Peyer's patch (tissue), 4 donors: ENCODE results near the gene KCND2. TPM values are rescaled to one million over a fixed set of nuclear protein-coding genes. Genes with fewer than 3 reads are reported as not detected.

Experiments
- DNase-seq, 3 donors: peaks; one replicate each; pipeline ENCODE4 v3.0.0-alpha.2; 2017 to 2019
- H3K27ac ChIP-seq, 4 donors: fragments of 200-600 bp; sonication (generic); one replicate each; pipeline ENCODE4 v1.5.1; 2016 to 2019
- H3K27me3 ChIP-seq, 2 donors: fragments of 200-600 bp; sonication (generic); one replicate each; pipeline ENCODE4 v1.5.1; 2019
- H3K36me3 ChIP-seq, 3 donors: fragments of 200-600 bp; sonication (generic); one replicate each; pipeline ENCODE4 v1.5.1; 2016 to 2019
- H3K4me1 ChIP-seq, 4 donors: fragments of 200-600 bp; sonication (generic); one replicate each; pipeline ENCODE4 v1.5.1; 2016 to 2019
- H3K4me3 ChIP-seq, 4 donors: fragments of 200-600 bp; sonication (generic); 1 replicate in 3 of 4; 2 replicates in 1 of 4; pipeline ENCODE4 v1.5.1; 2016 to 2019; ENCODE audit warnings: mild to moderate bottlenecking in 1 of 4
- H3K9me3 ChIP-seq, 4 donors: fragments of 200-600 bp; sonication (generic); one replicate each; pipeline ENCODE4 v1.5.1; 2016 to 2019; ENCODE audit warnings: mild to moderate bottlenecking in 1 of 4
- CTCF ChIP-seq, 6 experiments: fragments of 450-650 bp in 4 of 6; fragments of 200-600 bp in 2 of 6; sonication (generic) in 1 of 6; IDR thresholded peaks; one replicate each; pipeline ENCODE4 v1.5.1; 2017 to 2019; ENCODE audit warnings: antibody characterized with exemption in 6 of 6, mild to moderate bottlenecking in 3 of 6, moderate library complexity in 1 of 6
- POLR2A ChIP-seq, 2 donors: fragments of 450-650 bp; IDR thresholded peaks; one replicate each; pipeline ENCODE4 v1.5.1; 2017; ENCODE audit warnings: antibody characterized with exemption in 2 of 2, mild to moderate bottlenecking in 2 of 2, moderate library complexity in 2 of 2
- total RNA-seq, 4 donors: library from RNA; depleted of rRNA; stranded (reverse); fragments of >200 nt; gene quantifications; one replicate each; pipeline ENCODE4 v1.1.0, GENCODE V29; 2016

KCND2 gene
- total RNA-seq, 4 donors from 2014 or later: 0.54 TPM; not detected in 3

GRCh38 chr7:120628251-120628650 is 355.3 kb downstream of the KCND2 start:
- no peak overlapping the region for H3K4me3 ChIP-seq
- no peaks in the 10 kb centered on the region for H3K27me3 ChIP-seq
- no peaks in the 10 kb centered on the region for H3K9me3 ChIP-seq
- TF ChIP-seq CTCF (IDR thresholded peaks at IDR 0.05) (no peak), POLR2A (IDR thresholded peaks at IDR 0.05) (no peak)
- H3K4me1 ChIP-seq: no peaks in the 10 kb centered on the region
- no peak overlapping the region for H3K27ac ChIP-seq
- no peaks in the 10 kb centered on the region for H3K36me3 ChIP-seq
- no peak for DNase-seq

- Histone ChIP-seq H3K27ac (no peak overlapping the region), H3K36me3 (no peaks in the 10 kb centered on the region), H3K4me3 (no peak overlapping the region), H3K4me1 (no peaks in the 10 kb centered on the region), H3K27me3 (no peaks in the 10 kb centered on the region), H3K9me3 (no peaks in the 10 kb centered on the region)
- TF ChIP-seq CTCF (IDR thresholded peaks at IDR 0.05): no peak
- no peak for TF ChIP-seq POLR2A (IDR thresholded peaks at IDR 0.05)
- no peak for DNase-seq
Measured at GRCh38 chr7:120639884-120640283, 366.9 kb downstream of the KCND2 start.

- H3K9me3 ChIP-seq: no peaks in the 10 kb centered on the region
- TF ChIP-seq POLR2A (IDR thresholded peaks at IDR 0.05) (no peak), CTCF (IDR thresholded peaks at IDR 0.05) (no peak)
- no peaks in the 10 kb centered on the region for H3K4me1 ChIP-seq
- no peaks in the 10 kb centered on the region for H3K27me3 ChIP-seq
- H3K27ac ChIP-seq: no peak overlapping the region
- H3K4me3 ChIP-seq: no peak overlapping the region
- no peaks in the 10 kb centered on the region for H3K36me3 ChIP-seq
- no peak for DNase-seq
Measured at GRCh38 chr7:120645966-120646365, 373.0 kb downstream of the KCND2 start.

GRCh38 chr7:120654241-120654640 is 381.3 kb downstream of the KCND2 start:
- no peaks in the 10 kb centered on the region for H3K9me3 ChIP-seq

GRCh38 chr7:120658516-120658915 is 385.5 kb downstream of the KCND2 start:
- Histone ChIP-seq H3K27ac (no peak overlapping the region), H3K9me3 (no peaks in the 10 kb centered on the region), H3K36me3 (no peaks in the 10 kb centered on the region), H3K4me3 (no peak overlapping the region), H3K4me1 (no peaks in the 10 kb centered on the region), H3K27me3 (no peaks in the 10 kb centered on the region)
- TF ChIP-seq CTCF (IDR thresholded peaks at IDR 0.05): no peak
- no peak for TF ChIP-seq POLR2A (IDR thresholded peaks at IDR 0.05)
- DNase-seq: no peak

More at GRCh38 chr7:120654241-120654640, 381.3 kb downstream of the KCND2 start:
- H3K4me3 ChIP-seq: no peak overlapping the region
- H3K27ac ChIP-seq: no peak overlapping the region
- TF ChIP-seq POLR2A (IDR thresholded peaks at IDR 0.05) (no peak), CTCF (IDR thresholded peaks at IDR 0.05) (no peak)
- H3K4me1 ChIP-seq: no peaks in the 10 kb centered on the region
- no peaks in the 10 kb centered on the region for H3K36me3 ChIP-seq
- DNase-seq: no peak
- H3K27me3 ChIP-seq: no peaks in the 10 kb centered on the region

- no peaks in the 10 kb centered on the region for H3K4me1 ChIP-seq
- H3K27me3 ChIP-seq: no peaks in the 10 kb centered on the region
- no peak overlapping the region for H3K4me3 ChIP-seq
- no peak overlapping the region for H3K27ac ChIP-seq
- DNase-seq: no peak
- TF ChIP-seq POLR2A (IDR thresholded peaks at IDR 0.05) (no peak), CTCF (IDR thresholded peaks at IDR 0.05) (no peak)
- no peaks in the 10 kb centered on the region for H3K36me3 ChIP-seq
- no peaks in the 10 kb centered on the region for H3K9me3 ChIP-seq
Measured at GRCh38 chr7:120662291-120662690, 389.3 kb downstream of the KCND2 start.
